Measurements from ENCODE around the gene KRTAP3-1.
"Not testable (repeated sequence)": the region's sequence is repeated elsewhere in the genome, so short reads cannot be mapped to it uniquely, and the experiment has no call there.

The KRTAP3-1 gene

DNA sequence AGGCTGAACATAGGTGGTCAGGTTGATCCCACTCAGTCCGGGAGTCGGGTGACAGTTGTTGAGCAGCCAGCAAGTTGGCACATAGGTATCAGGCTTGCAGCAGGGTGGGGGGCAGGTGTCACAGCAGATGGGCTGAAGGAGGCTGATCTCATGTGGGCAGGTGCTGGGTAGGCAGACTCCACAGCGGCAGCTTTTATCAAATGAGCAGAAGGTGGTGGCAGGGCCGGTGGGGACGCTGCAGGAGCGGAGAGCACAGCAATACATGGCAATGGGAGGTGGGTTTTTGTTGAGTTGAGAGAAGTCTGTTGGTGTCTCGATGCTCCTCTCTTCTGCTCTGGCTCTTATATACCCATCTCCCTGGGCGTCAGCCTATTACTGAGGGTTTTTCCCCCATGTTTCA lies at the start of gene KRTAP3-1:
KRTAP3-1 (minus strand) TSS at position 318 of the 400 bp plus-strand sequence; CDS start at position 264, 54 bp downstream.
- no peak for DNase-seq (ENCODE audit: low read depth in 2 of 2)

DNA sequence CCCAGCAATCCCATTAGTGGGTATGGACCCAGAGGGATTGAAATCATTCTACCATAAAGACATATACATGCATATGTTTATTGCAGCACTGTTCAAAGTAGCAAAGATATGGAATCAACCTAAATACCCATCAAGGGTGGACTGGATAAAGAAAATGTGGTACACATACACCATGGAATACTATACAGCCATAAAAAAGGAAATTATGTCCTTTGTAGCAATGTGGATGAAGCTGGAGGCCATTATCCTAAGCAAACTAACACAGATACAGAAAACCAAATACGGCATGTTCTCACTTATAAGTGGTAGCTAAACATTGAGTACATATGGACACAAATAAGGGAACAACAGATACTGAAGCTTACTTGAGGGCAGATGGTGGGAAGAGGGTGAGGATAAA lies 48.6 kb upstream of the KRTAP3-1 start:
- no peak for DNase-seq (ENCODE audit: low read depth in 2 of 2)

DNA sequence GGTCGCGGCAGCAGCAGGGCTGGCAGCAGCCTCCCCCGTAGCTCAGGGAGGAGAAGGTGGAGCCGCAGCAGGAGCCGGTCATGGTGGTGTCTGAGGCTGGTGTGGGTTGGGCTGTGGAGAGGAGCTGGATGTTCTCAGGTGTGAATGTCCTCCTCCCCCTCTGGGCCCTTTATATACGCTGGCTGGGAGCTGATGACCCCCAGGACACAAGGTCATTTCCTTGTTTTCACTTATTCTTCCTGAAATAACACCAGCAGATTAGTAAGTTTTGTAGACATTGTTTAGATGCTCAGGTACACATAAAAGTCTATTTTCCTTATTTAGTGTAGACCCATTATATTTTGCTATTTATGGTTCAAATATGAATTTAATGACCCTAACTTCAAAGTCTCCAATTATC lies 46.2 kb upstream of the KRTAP3-1 start, which contains the start of gene KRTAP2-2:
KRTAP2-2 (minus strand) TSS at position 101 of the 400 bp plus-strand sequence; CDS start at position 82, 19 bp downstream.
- DNase-seq (ENCODE audit: low read depth in 2 of 2), result not testable (repeated sequence)

DNA sequence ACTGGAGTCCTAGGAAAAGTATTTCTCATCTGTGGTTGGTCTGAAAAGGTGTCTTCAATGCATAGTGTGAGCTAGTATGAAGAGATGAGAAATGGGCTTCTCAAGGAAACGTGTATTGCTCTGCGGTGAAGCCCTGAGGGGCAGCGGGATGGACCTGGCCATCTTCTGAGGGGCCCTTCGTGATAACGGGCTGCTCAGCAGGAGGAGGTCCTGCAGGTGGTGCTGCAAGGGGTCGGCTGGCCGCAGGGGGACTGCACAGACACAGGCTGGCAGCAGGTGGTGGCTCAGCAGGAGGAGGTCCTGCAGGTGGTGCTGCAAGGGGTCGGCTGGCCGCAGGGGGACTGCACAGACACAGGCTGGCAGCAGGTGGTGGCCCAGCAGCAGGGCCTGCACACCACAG lies 45.6 kb upstream of the KRTAP3-1 start:
- DNase-seq (ENCODE audit: low read depth in 2 of 2), result not testable (repeated sequence)

DNA sequence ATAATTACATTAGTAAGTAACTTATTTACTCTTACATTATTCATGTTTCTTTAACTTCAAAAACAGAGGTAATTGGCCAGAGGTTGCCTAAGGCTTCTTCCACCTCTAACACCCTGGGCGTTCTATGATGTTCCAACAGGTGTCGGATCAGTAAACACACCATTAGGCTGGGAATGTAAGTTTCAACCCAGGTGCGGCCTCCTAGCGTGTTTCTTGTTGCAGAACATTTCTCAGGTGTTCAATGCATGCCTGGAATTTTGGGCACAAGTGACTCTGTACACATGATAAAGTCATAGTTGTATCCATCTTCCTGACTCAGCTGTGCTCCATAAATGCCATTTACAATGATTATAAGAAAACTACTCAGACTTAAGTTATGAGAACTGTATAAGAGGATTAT lies 45.1 kb upstream of the KRTAP3-1 start:
- DNase-seq (ENCODE audit: low read depth in 2 of 2), result no peak

DNA sequence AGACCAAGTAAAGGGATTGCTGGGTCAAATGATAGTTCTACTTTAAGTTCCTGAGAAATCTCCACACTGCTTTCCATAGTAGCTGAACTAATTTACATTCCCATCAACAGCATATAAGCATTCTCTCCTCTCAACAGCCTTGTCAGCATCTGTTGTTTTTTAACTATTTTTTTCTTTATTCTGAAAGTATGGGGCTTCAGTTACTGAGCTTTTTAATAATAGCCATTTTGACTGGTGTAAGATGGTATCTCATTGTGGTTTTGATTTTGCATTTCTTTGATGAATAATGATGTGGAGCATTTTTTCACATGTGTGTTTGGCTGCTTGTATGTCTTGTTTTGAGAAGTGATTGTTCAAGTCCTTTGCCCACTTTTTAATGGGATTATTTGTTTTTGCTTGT lies 43.6 kb upstream of the KRTAP3-1 start:
- no peak for DNase-seq (ENCODE audit: low read depth in 2 of 2)

DNA sequence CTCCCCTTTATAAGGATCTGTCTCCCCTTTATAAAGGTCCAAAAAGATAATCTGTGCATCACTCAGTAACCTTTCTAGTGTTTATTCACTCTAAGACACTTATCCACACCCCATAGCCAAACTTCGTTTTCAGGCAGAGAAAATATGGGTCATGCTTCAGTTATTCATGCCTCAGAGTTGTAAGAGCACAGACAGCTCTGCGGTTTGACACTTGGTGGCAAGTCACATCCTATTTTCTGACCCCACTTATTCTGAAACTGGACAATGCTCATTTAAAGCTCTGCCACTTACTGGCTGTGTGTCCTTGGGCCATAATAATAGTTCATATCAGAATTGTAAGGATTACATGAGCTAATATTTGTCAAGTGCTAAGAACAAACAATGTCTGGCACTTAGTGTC lies 40.2 kb upstream of the KRTAP3-1 start:
- no peak for DNase-seq (ENCODE audit: low read depth in 2 of 2)

DNA sequence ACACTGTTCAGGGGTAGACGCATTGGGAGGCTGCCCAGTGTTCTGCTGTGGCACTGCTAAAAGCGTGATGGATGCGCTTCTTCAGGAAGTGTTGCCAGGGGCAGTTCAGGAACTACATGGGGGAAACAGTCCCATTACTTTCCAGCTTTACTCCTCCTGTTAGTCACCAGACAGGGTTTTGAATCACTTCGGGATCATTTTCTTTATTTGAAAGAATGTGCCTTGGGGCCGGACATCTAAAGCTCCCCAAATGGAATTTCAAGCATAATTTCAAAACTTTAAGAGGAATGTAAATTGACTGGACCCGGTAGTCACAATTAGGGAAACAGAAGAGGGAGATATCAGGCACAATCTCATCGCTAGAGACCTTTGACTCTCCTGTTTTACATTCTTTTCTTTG lies 39.5 kb upstream of the KRTAP3-1 start:
- no peak for DNase-seq (ENCODE audit: low read depth in 2 of 2)

DNA sequence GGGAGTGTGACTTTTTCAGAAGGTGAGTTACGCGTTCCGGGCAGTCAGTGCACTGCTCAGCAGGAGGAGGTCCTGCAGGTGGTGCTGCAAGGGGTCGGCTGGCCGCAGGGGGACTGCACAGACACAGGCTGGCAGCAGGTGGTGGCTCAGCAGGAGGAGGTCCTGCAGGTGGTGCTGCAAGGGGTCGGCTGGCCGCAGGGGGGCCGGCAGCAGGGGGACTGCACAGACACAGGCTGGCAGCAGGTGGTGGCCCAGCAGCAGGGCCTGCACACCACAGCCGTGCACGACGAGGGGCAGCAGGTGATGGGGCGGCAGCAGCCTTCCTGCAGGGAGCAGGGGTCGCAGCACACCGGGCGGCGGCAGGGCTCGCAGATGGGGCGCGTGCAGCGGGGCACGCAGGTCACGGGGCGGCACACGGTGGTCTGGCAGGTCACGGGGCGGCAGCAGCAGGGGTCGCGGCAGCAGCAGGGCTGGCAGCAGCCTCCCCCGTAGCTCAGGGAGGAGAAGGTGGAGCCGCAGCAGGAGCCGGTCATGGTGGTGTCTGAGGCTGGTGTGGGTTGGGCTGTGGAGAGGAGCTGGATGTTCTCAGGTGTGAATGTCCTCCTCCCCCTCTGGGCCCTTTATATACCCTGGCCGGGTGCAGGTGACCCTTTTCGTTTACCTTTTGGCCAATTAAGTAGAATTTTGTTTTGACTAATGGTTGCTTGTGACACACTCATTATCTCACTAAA lies 38.0 kb upstream of the KRTAP3-1 start, which contains the start of gene KRTAP2-1:
KRTAP2-1 (minus strand) TSS at position 582 of the 731 bp plus-strand sequence; CDS start at position 533, 49 bp downstream.
- not testable (repeated sequence) for DNase-seq (ENCODE audit: low read depth in 2 of 2)

DNA sequence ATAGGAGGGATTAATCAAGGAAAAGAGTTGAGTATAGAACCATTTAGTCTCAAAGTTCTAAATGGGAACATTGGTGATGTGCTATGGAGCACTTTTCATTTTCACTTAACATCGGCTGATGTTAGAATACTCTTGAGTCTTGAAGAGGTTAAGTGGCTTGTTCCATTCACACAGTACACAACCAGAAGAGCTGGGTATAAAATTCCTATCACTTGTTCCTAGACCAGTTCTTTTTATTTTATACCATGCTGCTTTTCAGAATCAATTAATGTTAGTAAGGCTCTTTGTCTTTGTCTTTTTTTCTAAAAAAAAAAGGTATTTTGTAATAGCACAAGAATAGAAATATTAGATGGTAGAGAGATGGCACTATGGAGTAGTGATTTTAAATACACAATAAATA lies 34.0 kb upstream of the KRTAP3-1 start:
- DNase-seq (ENCODE audit: low read depth in 2 of 2), result no peak

DNA sequence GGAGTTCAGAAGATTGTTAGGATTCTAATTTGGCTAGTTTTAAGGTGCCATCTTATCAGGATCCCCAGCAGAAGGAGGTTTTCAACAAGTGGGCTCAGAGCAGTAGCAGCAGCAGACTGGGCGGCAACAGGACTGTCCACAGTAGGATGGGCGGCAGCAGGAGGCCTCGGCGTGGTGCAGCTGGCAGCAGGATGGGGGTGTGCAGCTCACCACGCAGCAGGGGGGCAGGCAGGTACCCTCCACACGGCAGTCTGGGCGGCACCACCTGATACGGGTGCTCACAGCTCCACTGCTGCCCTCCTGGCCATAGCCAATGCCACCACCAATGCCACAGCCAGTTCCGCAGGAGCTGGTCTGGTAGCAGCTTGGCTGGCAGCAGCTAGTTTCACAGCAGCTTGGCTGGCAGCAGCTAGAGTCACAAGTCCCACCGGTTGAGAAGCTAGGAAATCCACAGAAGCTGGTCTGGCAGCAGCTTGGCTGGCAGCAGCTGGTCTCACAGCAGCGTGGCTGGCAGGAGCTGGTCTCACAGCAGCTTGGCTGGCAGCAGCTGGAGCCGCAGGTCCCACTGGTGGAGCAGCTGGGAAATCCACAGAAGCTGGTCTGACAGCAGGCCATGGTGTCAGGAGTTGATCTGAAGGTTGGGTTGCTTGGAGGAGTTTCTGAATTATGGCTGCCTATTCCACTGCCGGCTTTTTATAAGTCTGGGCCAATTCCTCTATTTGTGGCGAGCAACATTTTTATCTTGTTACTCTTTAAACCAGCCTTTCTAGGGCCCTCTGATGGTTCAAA lies 32.0 kb upstream of the KRTAP3-1 start, which contains the start of gene KRTAP1-1:
KRTAP1-1 (minus strand) TSS at position 668 of the 789 bp plus-strand sequence; CDS start at position 615, 53 bp downstream.
- DNase-seq (ENCODE audit: low read depth in 2 of 2), result not testable (repeated sequence)

DNA sequence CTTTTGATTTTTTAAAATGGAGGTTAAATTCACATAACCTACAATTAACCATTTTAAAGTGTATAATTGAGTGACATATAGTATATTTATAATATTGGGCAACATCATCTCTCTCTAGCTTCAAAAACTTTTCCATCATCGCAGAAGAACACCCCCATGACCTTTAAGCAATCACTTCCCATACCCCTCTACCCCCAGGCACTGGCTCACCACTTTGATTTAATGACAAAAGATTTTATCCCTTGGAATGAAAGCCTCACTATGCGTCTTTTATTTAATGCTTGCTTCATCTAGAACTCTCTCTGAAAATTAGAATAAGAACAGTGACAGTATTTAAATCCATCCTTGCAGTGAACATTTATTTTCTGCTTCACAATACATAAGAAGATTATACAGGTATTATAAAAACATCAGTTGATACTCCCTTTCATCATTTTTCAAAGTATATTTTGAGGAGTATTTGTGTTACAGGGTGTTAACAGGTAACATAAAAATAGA lies 29.0 kb upstream of the KRTAP3-1 start:
- no peak for DNase-seq (ENCODE audit: low read depth in 2 of 2)

DNA sequence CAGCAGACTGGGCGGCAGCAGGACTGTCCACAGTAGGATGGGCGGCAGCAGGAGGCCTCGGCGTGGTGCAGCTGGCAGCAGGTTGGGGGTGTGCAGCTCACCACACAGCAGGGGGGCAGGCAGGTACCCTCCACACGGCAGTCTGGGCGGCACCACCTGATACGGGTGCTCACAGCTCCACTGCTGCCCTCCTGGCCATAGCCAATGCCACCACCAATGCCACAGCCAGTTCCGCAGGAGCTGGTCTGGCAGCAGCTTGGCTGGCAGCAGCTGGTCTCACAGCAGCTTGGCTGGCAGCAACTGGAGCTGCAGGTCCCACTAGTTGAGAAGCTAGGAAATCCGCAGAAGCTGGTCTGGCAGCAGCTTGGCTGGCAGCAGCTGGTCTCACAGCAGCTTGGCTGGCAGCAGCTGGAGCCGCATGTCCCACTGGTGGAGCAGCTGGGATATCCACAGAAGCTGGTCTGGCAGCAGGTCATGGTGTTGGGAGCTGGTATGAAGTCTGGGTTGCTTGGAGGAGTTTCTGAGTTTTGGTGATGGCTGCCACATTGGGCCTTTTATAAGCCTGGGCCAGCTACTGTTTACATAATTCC lies 25.5 kb upstream of the KRTAP3-1 start, which contains the start of gene KRTAP1-3:
KRTAP1-3 (minus strand) TSS at position 529 of the 590 bp plus-strand sequence; CDS start at position 476, 53 bp downstream.
- DNase-seq (ENCODE audit: low read depth in 2 of 2), result not testable (repeated sequence)

DNA sequence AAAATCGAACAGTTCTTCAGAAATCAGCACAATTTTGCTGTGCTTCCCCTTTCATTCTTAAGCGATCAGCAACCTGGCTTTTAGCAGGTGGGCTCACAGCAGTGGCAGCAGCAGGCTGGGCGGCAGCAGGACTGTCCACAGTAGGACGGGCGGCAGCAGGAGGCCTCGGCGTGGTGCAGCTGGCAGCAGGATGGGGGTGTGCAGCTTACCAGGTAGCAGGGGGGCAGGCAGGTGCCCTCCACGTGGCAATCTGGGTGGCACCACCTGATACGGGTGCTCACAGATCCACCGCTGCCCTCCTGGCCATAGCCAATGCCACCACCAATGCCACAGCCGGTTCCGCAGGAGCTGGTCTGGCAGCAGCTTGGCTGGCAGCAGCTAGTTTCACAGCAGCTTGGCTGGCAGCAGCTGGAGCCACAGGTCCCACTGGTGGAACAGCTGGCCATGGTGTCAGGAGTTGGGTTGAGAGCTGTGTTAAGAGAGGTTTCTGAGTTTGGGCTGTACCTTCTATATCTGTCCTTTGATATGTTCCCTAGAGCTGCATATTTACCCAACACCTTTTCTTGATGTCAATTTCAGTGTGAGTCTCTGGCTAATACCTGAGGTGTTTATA lies 20.8 kb upstream of the KRTAP3-1 start, which contains the start of gene KRTAP1-4:
KRTAP1-4 (minus strand) TSS at position 563 of the 613 bp plus-strand sequence; CDS start at position 446, 117 bp downstream.
- no peak for DNase-seq (ENCODE audit: low read depth in 2 of 2)

DNA sequence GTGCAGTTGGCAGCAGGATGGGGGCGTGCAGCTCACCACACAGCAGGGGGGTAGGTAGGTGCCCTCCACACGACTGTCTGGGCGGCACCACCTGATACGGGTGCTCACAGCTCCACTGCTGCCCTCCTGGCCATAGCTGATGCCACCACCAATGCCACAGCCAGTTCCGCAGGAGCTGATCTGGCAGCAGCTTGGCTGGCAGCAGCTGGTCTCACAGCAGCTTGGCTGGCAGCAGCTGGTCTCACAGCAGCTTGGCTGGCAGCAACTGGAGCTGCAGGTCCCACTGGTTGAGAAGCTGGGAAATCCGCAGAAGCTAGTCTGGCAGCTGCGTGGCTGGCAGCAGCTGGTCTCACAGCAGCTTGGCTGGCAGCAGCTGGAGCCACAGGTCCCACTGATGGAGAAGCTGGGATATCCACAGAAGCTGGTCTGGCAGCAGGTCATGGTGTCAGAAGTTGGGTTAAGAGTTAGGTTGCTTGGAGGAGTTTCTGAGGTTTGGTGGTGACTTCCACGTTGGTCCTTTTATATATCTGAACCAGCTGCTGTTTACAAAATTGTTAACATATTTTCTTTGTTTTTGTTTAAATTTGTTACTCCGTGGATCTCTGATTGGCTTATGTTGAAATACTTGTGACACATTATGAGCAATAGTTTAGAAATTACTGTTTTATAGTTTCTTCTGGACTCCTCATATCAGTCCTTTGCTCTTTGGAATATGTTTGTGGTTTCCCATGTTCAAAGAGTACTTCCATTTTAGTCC lies 18.0 kb upstream of the KRTAP3-1 start, which contains the start of gene KRTAP1-5:
KRTAP1-5 (minus strand) TSS at position 494 of the 757 bp plus-strand sequence; CDS start at position 441, 53 bp downstream.
- no peak for DNase-seq (ENCODE audit: low read depth in 2 of 2)

DNA sequence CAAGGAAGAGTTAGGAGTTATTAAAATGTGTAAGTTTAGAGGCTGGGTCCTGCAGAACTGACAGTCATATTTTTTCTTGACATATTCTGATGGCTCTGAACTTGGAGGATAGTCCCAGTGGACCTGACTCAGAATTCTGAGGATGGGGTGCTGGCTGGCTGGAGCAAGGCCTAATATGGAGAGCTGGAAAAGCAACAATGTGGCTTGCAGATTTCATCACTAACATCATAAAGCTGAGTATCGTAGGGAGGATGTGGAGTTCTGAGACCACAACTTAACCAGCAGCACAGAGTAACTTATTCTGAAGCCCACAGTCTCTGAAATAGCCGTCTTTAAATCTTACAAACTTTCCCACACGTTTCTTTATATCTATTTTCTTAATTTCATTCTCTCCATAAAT lies 15.8 kb upstream of the KRTAP3-1 start:
- DNase-seq (ENCODE audit: low read depth in 2 of 2), result no peak

DNA sequence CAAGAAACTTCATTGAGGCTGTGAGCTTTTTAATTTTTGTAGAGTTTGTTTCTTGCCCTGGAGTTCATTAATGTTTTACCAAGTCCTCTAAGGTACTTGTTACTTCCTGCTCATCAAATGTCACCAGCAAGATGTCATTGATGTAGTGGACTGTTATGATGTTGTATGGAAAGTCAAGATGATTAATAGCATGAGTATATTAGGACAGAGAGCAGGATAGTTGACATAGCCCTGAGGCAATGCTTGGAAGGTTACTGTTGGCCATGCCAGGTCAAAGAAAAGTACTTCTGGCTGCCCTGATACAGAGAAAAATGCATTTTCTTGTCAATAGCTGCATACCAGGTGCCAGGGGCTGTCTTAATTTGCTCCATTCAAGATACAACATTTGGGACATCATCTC lies 11.4 kb upstream of the KRTAP3-1 start:
- DNase-seq (ENCODE audit: low read depth in 2 of 2), result no peak

DNA sequence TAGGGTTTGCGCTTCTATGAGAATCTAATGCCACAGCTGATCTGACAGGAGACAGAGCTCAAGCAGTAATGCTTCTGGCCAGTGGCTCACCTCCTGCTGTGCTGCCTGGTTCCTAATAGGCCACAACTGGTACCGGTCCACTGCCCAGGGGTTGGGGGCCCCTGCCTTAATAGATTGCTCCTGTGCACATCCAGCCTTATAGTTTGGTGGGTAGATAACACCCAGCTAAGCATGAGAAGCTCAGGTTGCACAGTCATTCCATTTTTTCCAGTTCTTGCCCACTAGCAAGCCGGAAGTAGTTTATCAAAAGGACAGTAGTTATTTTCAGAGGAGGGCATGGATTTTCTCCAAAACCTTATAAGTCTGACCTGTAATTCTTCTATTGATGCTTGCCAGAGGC lies 10.5 kb upstream of the KRTAP3-1 start:
- no peak for DNase-seq (ENCODE audit: low read depth in 2 of 2)

DNA sequence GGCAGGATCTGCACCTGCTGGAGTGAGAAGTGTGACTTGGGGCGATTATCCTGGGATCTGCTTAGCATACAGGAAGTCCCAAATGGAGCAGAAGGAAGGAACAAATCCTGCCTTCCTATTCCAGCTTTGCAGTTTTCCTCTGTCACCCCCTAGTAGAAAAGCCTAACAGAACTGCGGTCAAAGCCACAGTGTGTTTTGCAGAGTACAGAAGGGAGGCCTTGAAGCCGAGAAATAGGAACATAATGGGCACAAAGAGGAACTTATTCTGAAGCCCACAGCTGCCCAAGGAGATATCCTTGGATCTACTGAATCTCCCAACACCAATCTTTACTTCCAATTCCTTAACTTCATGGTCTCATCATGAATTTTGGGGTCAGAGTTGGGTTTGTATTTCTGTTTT lies 9.6 kb upstream of the KRTAP3-1 start:
- no peak for DNase-seq (ENCODE audit: low read depth in 2 of 2)

DNA sequence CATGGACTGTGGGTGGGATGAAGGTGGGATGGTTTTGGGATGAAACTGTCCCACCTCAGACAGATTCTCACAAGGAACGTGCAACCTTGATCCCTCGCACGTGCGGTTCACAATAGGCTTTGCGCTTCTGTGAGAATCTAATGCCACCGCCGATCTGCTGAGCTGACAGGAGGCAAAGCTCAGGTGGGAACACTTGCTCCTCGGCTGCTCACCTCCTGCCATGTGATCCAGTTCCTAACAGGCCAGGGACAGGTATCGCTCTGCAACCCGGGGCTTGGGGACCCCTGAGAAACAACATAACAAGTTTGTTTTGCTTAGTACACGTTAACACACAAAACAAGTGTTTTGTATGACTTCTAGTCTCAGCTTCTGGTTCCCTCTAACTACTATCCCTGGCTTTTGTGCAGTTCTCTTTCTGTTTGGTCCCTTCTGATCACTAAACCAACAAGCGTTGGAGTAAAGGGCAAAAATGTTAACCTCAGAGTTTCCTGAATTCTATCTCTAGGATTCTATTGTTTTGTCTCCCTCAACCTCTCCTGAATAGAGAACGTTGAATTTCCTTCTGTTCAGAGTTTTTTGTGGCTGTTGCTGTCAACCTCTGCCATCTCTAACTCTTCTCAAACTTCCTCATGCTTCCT lies 7.8 kb upstream of the KRTAP3-1 start:
- no peak for DNase-seq (ENCODE audit: low read depth in 2 of 2)

All from stimulated activated CD8-positive, alpha-beta memory T cell treated with anti-CD3 and anti-CD28 coated beads, Interleukin-7, amount 100 ng/mL, for 4 hours (primary cell).